Activated CD4-positive, alpha-beta T cell treated with anti-CD3 and anti-CD28 coated beads for 4 hours (primary cell): ENCODE results near the gene TIAM2.
A peak's percentile ranks its signal among the peaks of the same experiment; 100 is the strongest.
"Not testable (repeated sequence)": the region's sequence is repeated elsewhere in the genome, so short reads cannot be mapped to it uniquely, and the experiment has no call there.

Source experiments
- DNase-seq, 2 donors: peaks; one replicate each; pipeline ENCODE4 v3.0.0-alpha.2; 2020

The TIAM2 gene

GRCh38 chr6:154993026-154993425 is 2.1 kb upstream of the TIAM2 start:
- no peak for DNase-seq

GRCh38 chr6:154993710-154994109 is 1.4 kb upstream of the TIAM2 start:
- DNase-seq = no peak

- no peak for DNase-seq
Observed at GRCh38 chr6:154994836-154995253, 270 bp upstream of the TIAM2 start.

- no peak for DNase-seq
Observed at GRCh38 chr6:154996016-154996590, 988 bp downstream of the TIAM2 start.

GRCh38 chr6:154996841-154997311 is 1.8 kb downstream of the TIAM2 start:
- no peak for DNase-seq

GRCh38 chr6:154998855-154999254 is 3.7 kb downstream of the TIAM2 start:
- no peak for DNase-seq

- no peak for DNase-seq
Observed at GRCh38 chr6:155001482-155001881, 6.4 kb downstream of the TIAM2 start.

- DNase-seq = no peak
Observed at GRCh38 chr6:155001934-155002333, 6.8 kb downstream of the TIAM2 start.

- no peak for DNase-seq
Observed at GRCh38 chr6:155003476-155003875, 8.4 kb downstream of the TIAM2 start.

GRCh38 chr6:155004017-155004416 is 8.9 kb downstream of the TIAM2 start:
- DNase-seq = no peak

- no peak for DNase-seq
Observed at GRCh38 chr6:155004576-155005372, 9.7 kb downstream of the TIAM2 start.

GRCh38 chr6:155008625-155009024 is 13.5 kb downstream of the TIAM2 start:
- no peak for DNase-seq

GRCh38 chr6:155010940-155011339 is 15.8 kb downstream of the TIAM2 start:
- no peak for DNase-seq

GRCh38 chr6:155011809-155012291 is 16.7 kb downstream of the TIAM2 start:
- DNase-seq = no peak

GRCh38 chr6:155013457-155013876 is 18.4 kb downstream of the TIAM2 start:
- DNase-seq = no peak

- DNase-seq = no peak
Observed at GRCh38 chr6:155014137-155014536, 19.0 kb downstream of the TIAM2 start.

- DNase-seq = no peak
Observed at GRCh38 chr6:155014670-155015300, 19.7 kb downstream of the TIAM2 start.

GRCh38 chr6:155018415-155018814 is 23.3 kb downstream of the TIAM2 start:
- not testable (repeated sequence) for DNase-seq

- DNase-seq = no peak
Observed at GRCh38 chr6:155021680-155022079, 26.6 kb downstream of the TIAM2 start.

GRCh38 chr6:155022721-155023120 is 27.6 kb downstream of the TIAM2 start:
- no peak for DNase-seq

GRCh38 chr6:155023717-155024116 is 28.6 kb downstream of the TIAM2 start:
- DNase-seq = no peak

GRCh38 chr6:155024391-155025027 is 29.4 kb downstream of the TIAM2 start:
- DNase-seq = no peak

- peak in 1 of 2 donors; percentile 7 for DNase-seq
Observed at GRCh38 chr6:155026022-155026705, 31.0 kb downstream of the TIAM2 start.
